Heart right ventricle (tissue), 16 donors: ENCODE measurements around the gene GATAD2A. TPM values are rescaled to one million over a fixed set of nuclear protein-coding genes. Genes with fewer than 3 reads are reported as not detected.

Experiments used
- ATAC-seq, 8 donors: fragments of 200-7000 bp; cut with Tn5 transposase; one replicate each; pipeline ENCODE4 v1.9.1; 2020; ENCODE audit warnings: mild to moderate bottlenecking in 8 of 8, moderate library complexity in 8 of 8, moderate number of reproducible peaks in 1 of 8
- DNase-seq, 2 donors: peaks; one replicate each; pipeline ENCODE4 v3.0.0-alpha.2; 2020
- H3K27ac ChIP-seq, 10 donors: fragments of 200-600 bp; sonication (generic) in 2 of 10; one replicate each; pipeline versions ENCODE4 v1.5.0 to v1.8.0; 2020 to 2022; ENCODE audit warnings: mild to moderate bottlenecking in 3 of 10
- H3K27me3 ChIP-seq, 7 donors: fragments of 200-600 bp; one replicate each; pipeline ENCODE4 v1.8.0; 2021 to 2022; ENCODE audit warnings: mild to moderate bottlenecking in 2 of 7
- H3K36me3 ChIP-seq, 9 donors: fragments of 200-600 bp; sonication (generic) in 1 of 9; one replicate each; pipeline versions ENCODE4 v1.5.0 to v1.8.0; 2020 to 2022; ENCODE audit warnings: mild to moderate bottlenecking in 2 of 9
- H3K4me1 ChIP-seq, 9 donors: fragments of 200-600 bp; sonication (generic) in 1 of 9; one replicate each; pipeline versions ENCODE4 v1.5.0 to v1.8.0; 2020 to 2022; ENCODE audit warnings: mild to moderate bottlenecking in 4 of 9
- H3K4me3 ChIP-seq, 10 donors: fragments of 200-600 bp; sonication (generic) in 2 of 10; one replicate each; pipeline versions ENCODE4 v1.5.0 to v1.8.0; 2020 to 2022; ENCODE audit warnings: mild to moderate bottlenecking in 7 of 10, moderate library complexity in 2 of 10
- H3K9me3 ChIP-seq, 11 donors: fragments of 200-600 bp in 10 of 11; sonication (generic) in 2 of 11; one replicate each; pipeline versions ENCODE4 v1.5.0 to v1.8.0; 2013 to 2022; ENCODE audit warnings: mild to moderate bottlenecking in 2 of 11, control low read depth in 1 of 11, moderate library complexity in 1 of 11
- CTCF ChIP-seq, 9 donors: fragments of 200-600 bp; sonication (generic) in 2 of 9; IDR thresholded peaks; one replicate each; pipeline versions ENCODE4 v1.5.0 to v1.8.0; 2021 to 2022; ENCODE audit warnings: antibody characterized with exemption in 9 of 9, mild to moderate bottlenecking in 5 of 9, moderate library complexity in 1 of 9
- WGBS, 2 donors: extraction: QIAGEN DNeasy Blood & Tissue Kit; methylation state at CpG; one replicate each; pipeline ENCODE4 v1.1.7; 2013; ENCODE audit warnings: inconsistent platforms in 1 of 2; 5-methylcytosine and 5-hydroxymethylcytosine counted together
- intact Hi-C, 10 donors: fragments of 100-400 bp; cut with DNase I; formaldehyde crosslinking; loops; one replicate each; pipeline versions ENCODE4 v1.11.1 to v1.14.2; 2022
- polyA plus RNA-seq, 2 donors: library from polyadenylated mRNA; stranded (reverse); fragments of 200-250 nt; gene quantifications; one replicate each; pipeline ENCODE4 v1.2.3, GENCODE V29; 2013
- total RNA-seq, 10 donors: library from RNA; stranded (reverse); fragmentation: NEBNext Ultra II Directional in 3 of 10; extraction: Animal tissue kit (Norgen Biotek cat#: 25700) in 3 of 10; gene quantifications; one replicate each; pipeline versions ENCODE4 v1.2.1 to v1.2.4, GENCODE V29; 2021 to 2023
- donor health status: Arrhythmogenic right ventricular cardiomyopathy.
- donor health status: ischemic (EF 13 %, LVEDD 7.1; RV severe dilation, severe dysfunction).
- donor health status: healthy with polysubstance abuse.
- donor health status: DM: no; HTN: yes; CAD: no.
- donor health status: DM: no; HTN: no; CAD: no.
- donor health status: ischemic (EF 25% LVEDD 6.9; RV normal size, moderate dysfunction).
- donor health status: ischemic (EF 25% LVEDD 5.7; RV mildly dilated, moderate dysfunction).
- donor health status: healthy.
- donor health status: DM: yes; HTN: yes; CAD: no.
- donor health status: Ischemic cardiomyopathy.
- donor health status: ischemic (EF 35%, LVEDD 5.7; RV mildly dilated, moderate dysfunction).
- donor health status: nonischemic (EF 11% LVEDD 7.7; RV severe dilation, severe dysfunction).
- donor health status: DM: yes; HTN: yes; CAD: no.
- donor health status: PGD.
- donor health status: ischemic (EF 29% LVEDD 5.4; RV normal size, mild dysfunction).
- donor health status: nonischemic (EF 23%, LVEDD 6.1; RV moderate dilation, normal function).

The GATAD2A gene
- total and polyA plus RNA-seq, 12 donors, result 7.5 to 48.5 (median 25.8) TPM

- no peak for TF ChIP-seq CTCF (IDR thresholded peaks at IDR 0.05)
- intact Hi-C loops, result no loop called here
- no peak for DNase-seq
- no peaks in the 10 kb centered on the region for H3K27me3 ChIP-seq
- no peak for ATAC-seq
- no peak overlapping the region for H3K4me3 ChIP-seq
- peaks cover 0 to 5% (median 0%) of the 10 kb centered on the region in 9 donors for H3K36me3 ChIP-seq
- H3K9me3 ChIP-seq, result no peaks in the 10 kb centered on the region
- peaks cover 0 to 82% (median 44%) of the 10 kb centered on the region in 9 donors for H3K4me1 ChIP-seq
- H3K27ac ChIP-seq, result no peak overlapping the region
- 94 to 97% methylated on average over 4 of the region's 4 CpGs for WGBS, 2 donors
Observed at GRCh38 chr19:19426799-19427198, 21.3 kb downstream of the GATAD2A start.

- 61 to 62% methylated on average over 3 of the region's 3 CpGs for WGBS, 2 donors
- Histone ChIP-seq H3K36me3 (peaks cover 0 to 5% (median 0%) of the 10 kb centered on the region in 9 donors), H3K27ac (peak overlapping the region in 1 of 10 donors; percentile 19), H3K4me1 (peaks cover 0 to 82% (median 50%) of the 10 kb centered on the region in 9 donors), H3K9me3 (no peaks in the 10 kb centered on the region), H3K27me3 (no peaks in the 10 kb centered on the region), H3K4me3 (no peak overlapping the region)
- DNase-seq (no peak), ATAC-seq (no peak)
- intact Hi-C loops, result no loop called here
- TF ChIP-seq CTCF (IDR thresholded peaks at IDR 0.05), result no peak
Observed at GRCh38 chr19:19427302-19427701, 21.8 kb downstream of the GATAD2A start.

GRCh38 chr19:19427944-19428343 is 22.5 kb downstream of the GATAD2A start:
- Histone ChIP-seq H3K27ac (peak overlapping the region in 1 of 10 donors; percentile 19), H3K27me3 (no peaks in the 10 kb centered on the region), H3K4me3 (no peak overlapping the region), H3K36me3 (peaks cover 0 to 5% (median 0%) of the 10 kb centered on the region in 9 donors), H3K4me1 (peaks cover 0 to 88% (median 56%) of the 10 kb centered on the region in 9 donors), H3K9me3 (no peaks in the 10 kb centered on the region)
- no peak for TF ChIP-seq CTCF (IDR thresholded peaks at IDR 0.05)
- WGBS, 2 donors, result 84 to 85% methylated on average over 5 of the region's 5 CpGs
- DNase-seq (no peak), ATAC-seq (no peak)
- intact Hi-C loops, result no loop called here

DNA sequence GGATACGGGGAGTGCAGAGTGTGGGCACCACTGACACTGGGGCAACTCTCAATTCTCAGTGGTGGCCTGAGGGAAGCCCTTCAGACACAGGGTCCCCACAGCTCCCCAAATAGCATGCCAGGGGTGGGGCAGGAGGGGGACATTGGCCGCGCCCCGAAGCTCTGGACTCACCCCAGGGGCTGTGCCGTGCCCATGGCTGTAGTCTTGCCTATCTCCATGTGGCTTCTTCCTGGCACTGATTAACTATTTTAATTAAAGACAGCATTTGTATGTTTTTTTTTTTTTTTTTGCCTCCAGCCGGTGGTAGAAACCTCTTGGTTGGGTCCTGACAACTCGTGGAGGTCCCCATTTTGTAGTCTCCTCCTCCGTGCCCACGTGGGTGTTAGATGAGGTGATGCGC is 23.3 kb downstream of the GATAD2A start:
- H3K9me3 ChIP-seq, result no peaks in the 10 kb centered on the region
- DNase-seq (no peak), ATAC-seq (no peak)
- no peak overlapping the region for H3K27ac ChIP-seq
- peaks cover 2 to 90% (median 62%) of the 10 kb centered on the region in 9 donors for H3K4me1 ChIP-seq
- H3K27me3 ChIP-seq, result no peaks in the 10 kb centered on the region
- intact Hi-C loops, result no loop called here
- TF ChIP-seq CTCF (IDR thresholded peaks at IDR 0.05), result no peak
- peaks cover 0 to 5% (median 0%) of the 10 kb centered on the region in 9 donors for H3K36me3 ChIP-seq
- 97% methylated on average over 10 of the region's 10 CpGs for WGBS, 2 donors
- no peak overlapping the region for H3K4me3 ChIP-seq
